Measurements from ENCODE around the gene EZR.

GRCh38 chr6:158718461-158719046 lies 100.6 kb downstream of the EZR start:
- TF ChIP-seq POLR2AphosphoS5 (IDR thresholded peaks at IDR 0.05; ENCODE audit: borderline replicate concordance, low read depth, low read length) (no peak), EZH2 (IDR thresholded peaks at IDR 0.05) (no peak), FOXP2 (optimal IDR thresholded peaks at IDR 0.05; ENCODE audit: control extremely low read depth, extremely low read length, insufficient read depth) (no peak)

Data from SK-N-MC (cell line).